Stimulated activated CD8-positive, alpha-beta memory T cell treated with anti-CD3 and anti-CD28 coated beads, Interleukin-4, amount 100 ng/mL, for 24 hours (primary cell): ENCODE data around the gene RETREG2.

ENCODE experiments used
- DNase-seq: peaks from one replicate; pipeline ENCODE4 v3.0.0-alpha.2; 2020; ENCODE audit warnings: low read depth

RETREG2 gene, protein sequence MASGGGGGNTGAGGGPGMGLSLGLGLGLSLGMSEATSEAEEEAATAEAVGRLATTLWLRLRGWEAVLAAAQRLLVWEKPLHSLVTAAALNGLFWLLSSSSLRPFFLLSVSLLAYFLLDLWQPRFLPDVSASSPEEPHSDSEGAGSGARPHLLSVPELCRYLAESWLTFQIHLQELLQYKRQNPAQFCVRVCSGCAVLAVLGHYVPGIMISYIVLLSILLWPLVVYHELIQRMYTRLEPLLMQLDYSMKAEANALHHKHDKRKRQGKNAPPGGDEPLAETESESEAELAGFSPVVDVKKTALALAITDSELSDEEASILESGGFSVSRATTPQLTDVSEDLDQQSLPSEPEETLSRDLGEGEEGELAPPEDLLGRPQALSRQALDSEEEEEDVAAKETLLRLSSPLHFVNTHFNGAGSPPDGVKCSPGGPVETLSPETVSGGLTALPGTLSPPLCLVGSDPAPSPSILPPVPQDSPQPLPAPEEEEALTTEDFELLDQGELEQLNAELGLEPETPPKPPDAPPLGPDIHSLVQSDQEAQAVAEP

DNA sequence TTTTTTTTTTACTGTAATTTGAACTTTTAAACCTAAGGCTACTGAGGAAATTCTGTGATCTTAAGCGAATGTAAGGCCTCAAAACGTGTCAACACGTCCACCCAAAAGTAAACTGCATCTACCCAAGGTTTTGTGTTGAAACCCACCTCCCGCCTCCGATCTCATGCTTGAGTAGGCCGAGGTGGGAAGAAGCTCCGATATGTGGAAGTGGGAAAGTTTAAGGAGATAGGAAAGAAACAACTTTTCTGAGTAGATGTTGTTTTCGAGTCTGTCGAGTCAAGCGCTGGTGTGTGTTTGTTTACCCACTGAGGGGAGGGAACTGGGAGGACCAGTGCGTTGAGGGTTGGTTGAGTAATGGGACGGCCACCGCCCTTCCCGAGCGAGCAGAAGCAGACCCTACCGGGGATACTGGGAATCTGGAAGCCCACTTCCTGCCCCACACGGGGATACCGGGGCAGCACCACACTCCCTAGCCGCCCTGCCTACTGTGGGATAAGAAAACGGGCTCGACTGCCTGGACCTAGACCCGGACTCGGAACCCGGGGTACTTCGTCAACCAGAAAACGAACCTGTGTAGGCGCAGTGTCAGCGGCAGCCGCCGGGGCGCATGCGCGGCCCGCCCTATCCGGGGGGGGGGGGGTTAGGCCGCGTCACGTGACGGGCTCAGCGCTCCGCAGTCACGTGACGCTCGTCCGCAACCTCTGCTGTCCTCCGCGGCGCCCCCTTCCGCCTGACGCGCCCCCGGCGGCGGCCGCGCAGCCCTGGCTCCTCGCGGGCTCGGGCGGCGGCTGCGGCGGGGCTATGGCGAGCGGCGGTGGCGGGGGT lies at the start of gene RETREG2:
RETREG2 (plus strand) TSS at position 724 of the 825 bp plus-strand sequence; CDS start at position 802, 78 bp downstream.
- peak; percentile 67 for DNase-seq

GRCh38 chr2:219128396-219128795 lies 49.7 kb upstream of the RETREG2 start:
- no peak for DNase-seq

GRCh38 chr2:219129589-219129988 lies 48.5 kb upstream of the RETREG2 start:
- no peak for DNase-seq

GRCh38 chr2:219131327-219131726 lies 46.7 kb upstream of the RETREG2 start:
- DNase-seq: no peak

DNA sequence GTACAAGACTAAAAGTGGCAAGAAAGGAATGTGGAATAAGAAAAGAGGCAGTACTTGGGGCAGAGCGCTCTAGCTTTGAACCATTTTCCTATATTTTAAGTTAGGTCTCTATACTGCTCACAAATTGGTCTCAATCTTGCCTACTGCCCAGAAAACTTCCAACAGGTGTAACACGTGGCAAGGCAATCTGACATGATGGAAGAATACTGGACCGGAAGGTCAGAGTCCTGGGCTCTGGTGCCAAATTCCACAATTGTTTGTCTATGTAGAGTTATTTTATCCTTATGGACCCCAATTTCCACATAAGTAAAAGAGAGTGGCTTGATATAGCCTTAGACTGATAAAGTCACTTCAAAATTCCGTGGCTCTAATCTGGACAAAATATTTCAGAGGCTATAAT lies 46.3 kb upstream of the RETREG2 start:
- DNase-seq: no peak

- DNase-seq: no peak
Measured at GRCh38 chr2:219133976-219134375, 44.1 kb upstream of the RETREG2 start.

DNA sequence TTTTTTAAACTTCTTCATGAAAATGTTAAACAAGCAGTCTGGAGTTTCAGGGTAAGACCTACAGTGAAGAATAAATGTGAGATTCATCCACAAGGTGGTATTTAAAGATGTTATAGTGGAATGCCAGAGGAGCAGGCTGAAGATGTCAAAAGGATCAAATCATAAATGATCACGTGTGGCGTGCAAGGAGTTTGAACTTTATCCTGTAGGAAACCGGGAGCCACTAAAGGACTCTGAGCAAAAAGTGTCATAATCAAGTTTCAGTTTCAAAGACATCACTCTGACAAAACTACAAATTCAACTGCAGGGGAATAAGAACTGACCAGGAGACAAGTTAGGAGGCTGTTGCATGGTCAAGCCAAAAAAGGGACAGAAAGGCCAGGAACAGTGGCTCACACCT lies 37.4 kb upstream of the RETREG2 start:
- no peak for DNase-seq

- no peak for DNase-seq
Measured at GRCh38 chr2:219142329-219142728, 35.7 kb upstream of the RETREG2 start.

GRCh38 chr2:219149667-219150066 lies 28.4 kb upstream of the RETREG2 start:
- DNase-seq: no peak

GRCh38 chr2:219155054-219155644 lies 22.9 kb upstream of the RETREG2 start:
- no peak for DNase-seq

DNA sequence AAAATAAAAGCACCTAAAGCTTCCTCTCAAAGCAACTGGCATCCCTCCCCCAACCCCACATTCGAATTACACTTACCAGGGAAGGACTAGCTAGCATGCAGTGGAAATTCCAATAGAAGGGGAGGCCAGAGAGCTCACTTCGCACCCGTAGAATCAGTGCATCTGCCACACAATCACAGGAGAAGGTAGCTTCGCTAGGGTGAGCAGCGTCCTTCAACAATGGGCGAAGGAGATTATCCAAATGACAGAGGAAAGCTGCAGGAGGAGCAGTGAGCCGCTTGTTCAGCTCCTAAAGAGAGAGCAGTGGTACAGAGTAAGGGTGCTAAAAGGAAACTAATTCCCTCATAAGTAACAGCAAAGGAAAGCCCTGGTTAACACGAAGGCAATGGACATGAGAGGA lies 20.7 kb upstream of the RETREG2 start:
- DNase-seq: no peak

- DNase-seq: no peak
Measured at GRCh38 chr2:219158025-219158424, 20.1 kb upstream of the RETREG2 start.

GRCh38 chr2:219158586-219158985 lies 19.5 kb upstream of the RETREG2 start:
- no peak for DNase-seq

DNA sequence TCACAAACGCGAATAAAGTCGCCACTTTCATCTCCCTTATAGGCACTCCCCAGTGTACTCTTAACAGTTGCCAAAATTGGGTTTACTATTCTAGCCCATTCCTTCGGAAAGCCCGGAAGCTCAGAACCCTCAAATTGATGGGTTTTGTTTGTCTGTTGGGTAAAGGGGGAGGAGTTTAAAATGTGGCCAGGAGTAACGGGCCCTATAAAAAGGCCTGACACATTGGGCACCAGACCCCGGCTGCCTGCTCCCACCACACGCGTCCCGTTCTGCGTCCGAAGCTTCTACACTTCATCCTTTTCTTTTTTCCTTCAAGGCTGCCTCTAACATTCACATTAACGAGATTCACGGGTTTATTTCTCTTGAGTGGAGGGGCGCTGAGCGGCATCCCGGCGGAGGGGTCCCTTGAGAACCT lies 18.3 kb upstream of the RETREG2 start:
- no peak for DNase-seq

DNA sequence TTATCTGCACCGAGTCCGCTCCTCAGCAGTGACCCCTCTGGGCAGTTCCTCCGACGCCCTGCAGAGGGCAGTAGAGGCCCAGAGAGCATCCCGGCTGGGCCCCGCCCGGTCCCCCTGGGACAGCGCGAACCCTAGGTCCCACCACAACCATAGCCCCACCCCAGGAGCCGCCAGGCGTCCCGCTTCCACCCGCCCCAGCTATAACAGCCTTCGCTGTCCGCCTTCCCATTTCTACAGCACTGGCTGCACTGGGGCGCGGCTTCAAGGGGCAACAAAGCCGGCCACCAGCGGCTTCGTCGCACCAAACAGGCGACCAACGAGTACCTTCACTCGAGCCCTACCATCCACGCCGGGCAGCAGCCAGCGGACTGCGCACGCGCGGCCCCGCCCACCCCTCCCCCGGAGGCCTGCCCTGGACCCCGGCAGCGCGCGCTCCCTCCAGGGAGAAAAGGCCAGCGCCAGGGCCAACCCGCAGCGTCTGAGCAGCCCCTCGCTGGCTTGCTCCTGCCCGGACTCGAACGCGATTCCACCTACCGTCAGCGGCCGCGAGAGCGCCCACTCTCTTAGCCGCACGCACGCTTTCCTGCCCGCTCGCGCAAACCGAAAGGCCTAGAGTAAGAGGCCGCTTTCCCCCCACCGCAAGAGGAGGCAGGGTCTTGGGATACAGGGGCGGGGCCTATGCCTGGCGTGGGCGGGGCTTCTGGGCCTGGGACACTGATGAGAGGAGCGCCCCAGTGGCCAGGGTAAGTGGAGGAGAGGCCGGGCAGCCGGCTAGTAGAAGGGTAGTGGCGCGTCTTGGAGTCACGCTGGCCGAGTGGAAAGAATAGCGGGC lies 17.7 kb upstream of the RETREG2 start, which contains the start of gene NHEJ1:
NHEJ1 (minus strand) TSS at position 630 of the 832 bp plus-strand sequence. CDS start 2,453 bp downstream, outside the sequence.
- peak; percentile 90 for DNase-seq

DNA sequence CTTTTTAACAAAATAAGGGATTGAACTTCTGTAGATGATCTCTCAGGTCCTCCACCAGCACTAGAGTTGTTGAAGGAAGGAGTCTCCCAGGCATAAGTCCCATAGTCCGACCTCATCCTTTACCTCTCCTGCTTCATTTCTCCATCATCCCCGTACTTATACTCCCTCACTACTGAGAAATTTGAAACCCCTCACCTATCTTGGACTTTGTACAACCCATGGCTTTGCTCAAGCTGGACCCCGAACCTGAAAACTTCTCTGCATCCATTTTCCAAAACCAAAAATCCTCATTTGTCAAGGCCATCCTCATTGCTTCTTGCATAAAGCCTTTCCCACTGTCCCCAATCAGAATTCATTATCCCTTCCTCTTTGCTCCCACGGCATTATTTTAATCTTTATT lies 17.0 kb upstream of the RETREG2 start:
- DNase-seq: no peak

DNA sequence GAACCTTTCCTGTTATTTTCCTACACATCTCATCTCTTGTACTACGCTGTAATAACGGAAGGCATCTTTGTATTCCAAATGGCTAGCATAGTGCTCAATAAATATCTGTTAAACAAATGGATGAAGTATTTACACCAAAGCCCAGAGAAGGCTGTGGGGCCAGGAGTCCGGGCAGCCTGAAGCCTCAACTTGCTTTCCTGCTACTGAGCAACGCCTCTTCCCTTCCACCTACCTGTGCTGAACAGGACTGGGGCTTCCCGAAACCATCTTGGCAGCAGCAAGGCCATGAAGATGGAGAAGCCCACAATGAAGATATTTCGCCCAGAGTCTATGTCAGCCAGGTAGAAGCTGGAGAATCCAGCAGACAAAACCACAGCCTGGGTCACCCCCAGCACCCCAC lies 14.9 kb upstream of the RETREG2 start:
- DNase-seq: no peak

DNA sequence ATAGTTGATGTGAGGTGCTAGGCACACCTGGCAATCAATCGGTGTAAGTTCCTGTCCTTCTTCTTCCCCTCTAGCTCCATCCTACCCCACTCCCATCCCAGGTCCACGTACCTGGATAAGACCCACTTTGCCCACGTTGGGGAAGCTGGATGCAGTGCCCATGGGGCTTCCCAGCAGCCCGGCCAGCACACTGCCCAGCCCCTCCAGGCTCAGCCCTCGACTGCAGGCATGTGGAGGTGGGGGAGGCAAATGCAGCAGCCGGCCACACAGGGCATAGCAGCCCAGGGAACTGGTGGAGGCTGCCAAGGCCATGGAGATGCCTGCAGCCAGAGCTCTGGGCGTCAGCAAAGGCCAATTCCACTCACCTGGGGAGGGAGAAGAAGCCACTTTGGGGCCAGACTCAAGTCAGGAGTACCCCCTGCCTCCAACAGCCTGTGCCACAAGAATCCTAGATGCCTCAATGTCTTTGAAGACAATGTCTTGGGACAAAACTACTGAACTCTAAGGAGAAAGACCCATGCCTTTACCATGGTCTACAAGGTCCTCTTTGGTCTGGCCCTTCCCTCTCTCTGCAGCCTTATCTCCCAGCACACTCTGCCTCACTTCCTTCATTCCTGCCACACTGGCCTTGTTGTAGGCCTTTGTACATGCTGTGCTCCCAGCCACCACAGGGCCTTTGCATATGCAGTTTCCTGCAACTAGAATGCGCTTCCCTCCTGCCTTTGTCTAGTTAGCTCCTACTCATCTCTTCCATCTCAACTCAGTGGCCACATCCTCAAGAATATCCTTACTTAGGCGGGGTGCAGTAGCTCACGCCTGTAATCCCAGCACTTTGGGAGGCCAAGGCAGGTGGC lies 12.8 kb upstream of the RETREG2 start:
- no peak for DNase-seq

DNA sequence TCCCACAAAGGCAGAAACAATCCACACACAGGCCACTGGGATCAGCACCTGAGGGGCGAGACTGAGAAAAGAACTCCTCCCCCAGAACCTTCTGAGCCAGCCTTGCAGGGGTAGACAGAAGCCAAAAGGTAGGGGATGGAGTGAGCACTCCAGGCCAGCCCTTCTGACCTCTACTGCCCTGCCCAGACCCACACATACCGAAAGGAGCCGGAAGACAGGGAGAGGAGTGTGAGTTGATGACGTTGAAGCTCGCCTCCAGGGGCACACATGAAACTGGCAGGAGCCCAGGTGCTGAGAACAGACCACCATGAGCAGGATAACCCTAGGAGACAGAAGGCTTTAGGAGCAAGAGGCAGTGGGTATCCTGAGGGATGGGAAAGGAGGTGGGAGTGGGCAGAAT lies 10.1 kb upstream of the RETREG2 start:
- DNase-seq: no peak

- DNase-seq: no peak
Measured at GRCh38 chr2:219168526-219168925, 9.5 kb upstream of the RETREG2 start.

GRCh38 chr2:219168932-219169331 lies 9.1 kb upstream of the RETREG2 start:
- no peak for DNase-seq
